NCI-H2196 treated with DMSO at 0.1 percent for 48 hours (cell line): Measurements from ENCODE around the gene TXNRD2.

Source experiments
- DNase-seq: peaks from one replicate; lab custom pipeline; 2025; ENCODE audit not compliant: unreplicated experiment; lab: John Stamatoyannopoulos, UW

TXNRD2 gene

GRCh38 chr22:19905347-19906276, 36.0 kb downstream of the TXNRD2 start:
- no peak for DNase-seq

- DNase-seq, result no peak
Observed at GRCh38 chr22:19904935-19905334, 36.7 kb downstream of the TXNRD2 start.

GRCh38 chr22:19904174-19904856, 37.3 kb downstream of the TXNRD2 start:
- no peak for DNase-seq

- DNase-seq, result no peak
Observed at GRCh38 chr22:19903513-19903912, 38.1 kb downstream of the TXNRD2 start.

- DNase-seq, result no peak
Observed at GRCh38 chr22:19903031-19903430, 38.6 kb downstream of the TXNRD2 start.

- no peak for DNase-seq
Observed at GRCh38 chr22:19902245-19902715, 39.3 kb downstream of the TXNRD2 start.

GRCh38 chr22:19901577-19902244, 39.9 kb downstream of the TXNRD2 start:
- DNase-seq, result no peak

GRCh38 chr22:19900707-19901436, 40.7 kb downstream of the TXNRD2 start:
- DNase-seq, result no peak

GRCh38 chr22:19898831-19899567, 42.6 kb downstream of the TXNRD2 start:
- no peak for DNase-seq

GRCh38 chr22:19898145-19898544, 43.5 kb downstream of the TXNRD2 start:
- DNase-seq, result no peak

GRCh38 chr22:19897726-19898125, 43.9 kb downstream of the TXNRD2 start:
- no peak for DNase-seq

- no peak for DNase-seq
Observed at GRCh38 chr22:19896665-19897355, 44.8 kb downstream of the TXNRD2 start.

- DNase-seq, result no peak
Observed at GRCh38 chr22:19895160-19895849, 46.3 kb downstream of the TXNRD2 start.

GRCh38 chr22:19893363-19893762, 48.3 kb downstream of the TXNRD2 start:
- no peak for DNase-seq

- DNase-seq, result no peak
Observed at GRCh38 chr22:19892925-19893324, 48.7 kb downstream of the TXNRD2 start.

- no peak for DNase-seq
Observed at GRCh38 chr22:19892257-19892879, 49.2 kb downstream of the TXNRD2 start.

GRCh38 chr22:19891317-19892256, 50.0 kb downstream of the TXNRD2 start:
- no peak for DNase-seq
